SK-N-SH treated with all-trans-retinoic acid at 6 μM for 48 hours (cell line): ENCODE data around the gene TUBB2A.
"Not testable (repeated sequence)": the region's sequence is repeated elsewhere in the genome, so short reads cannot be mapped to it uniquely, and the experiment has no call there.

Experiments used
- ATAC-seq: fragments of 200-7000 bp; cut with Tn5 transposase; 3 replicates; pipeline ENCODE4 v1.9.1; 2020; ENCODE audit warnings: mild to moderate bottlenecking, moderate library complexity
- BACH2 ChIP-seq: fragments of 250-450 bp; sonication (Bioruptor Pico); IDR thresholded peaks from 2 replicates; pipeline ENCODE4 v1.9.0; 2021; ENCODE audit warnings: mild to moderate bottlenecking, borderline replicate concordance
- CREB5 ChIP-seq: fragments of 250-450 bp; sonication (Bioruptor Pico); IDR thresholded peaks from 2 replicates; pipeline ENCODE4 v1.5.1; 2020; ENCODE audit warnings: low read depth, mild to moderate bottlenecking, moderate library complexity
- CSDC2 ChIP-seq: fragments of 250-450 bp; sonication (Bioruptor Pico); IDR thresholded peaks from 2 replicates; pipeline ENCODE4 v1.5.0; 2020; ENCODE audit warnings: mild to moderate bottlenecking, moderate library complexity
- GLIS3 ChIP-seq: fragments of 250-450 bp; sonication (Bioruptor Pico); IDR thresholded peaks from 2 replicates; pipeline ENCODE4 v1.5.0; 2020; ENCODE audit warnings: mild to moderate bottlenecking, moderate library complexity
- ISL1 ChIP-seq: fragments of 250-450 bp; sonication (Bioruptor Pico); IDR thresholded peaks from 2 replicates; pipeline ENCODE4 v2.1.2; 2022; ENCODE audit warnings: mild to moderate bottlenecking, moderate library complexity
- OSR1 ChIP-seq: fragments of 250-450 bp; sonication (Bioruptor Pico); IDR thresholded peaks from 2 replicates; pipeline ENCODE4 v1.8.0; 2022; ENCODE audit warnings: moderate library complexity, mild to moderate bottlenecking, inconsistent platforms
- POU6F1 ChIP-seq: fragments of 250-450 bp; sonication (Bioruptor Pico); IDR thresholded peaks from 2 replicates; pipeline ENCODE4 v1.8.0; 2021; ENCODE audit warnings: low read depth, mild to moderate bottlenecking, moderate library complexity, borderline replicate concordance
- RARB ChIP-seq: fragments of 250-450 bp; sonication (Bioruptor Pico); IDR thresholded peaks from 2 replicates; pipeline ENCODE4 v1.8.0; 2021; ENCODE audit warnings: mild to moderate bottlenecking, moderate library complexity
- SNAI2 ChIP-seq: fragments of 250-450 bp; sonication (Bioruptor Pico); IDR thresholded peaks from 2 replicates; pipeline ENCODE4 v1.5.0; 2020; ENCODE audit warnings: mild to moderate bottlenecking, moderate library complexity
- TCF4 ChIP-seq: fragments of 250-450 bp; sonication (Bioruptor Pico); IDR thresholded peaks from 2 replicates; pipeline ENCODE4 v1.8.0; 2021; ENCODE audit warnings: mild to moderate bottlenecking, moderate library complexity, borderline replicate concordance
- TOX ChIP-seq: fragments of 250-450 bp; sonication (Bioruptor Pico); IDR thresholded peaks from 2 replicates; pipeline ENCODE4 v1.8.0; 2021; ENCODE audit warnings: mild to moderate bottlenecking, moderate library complexity, borderline replicate concordance
- ZC3H10 ChIP-seq: fragments of 250-450 bp; sonication (Bioruptor Pico); IDR thresholded peaks from 2 replicates; pipeline ENCODE4 v1.5.1; 2021; ENCODE audit warnings: mild to moderate bottlenecking, moderate library complexity
- ZFP30 ChIP-seq: fragments of 450-650 bp; formaldehyde crosslinking; IDR thresholded peaks from 2 replicates; pipeline ENCODE4 v1.5.0; 2022; ENCODE audit warnings: mild to moderate bottlenecking, moderate library complexity
- ZNF565 ChIP-seq: fragments of 450-650 bp; formaldehyde crosslinking; conservative IDR thresholded peaks from 2 replicates; pipeline ENCODE4 v1.5.0; 2020; ENCODE audit warnings: low read depth, mild to moderate bottlenecking, moderate library complexity
- ZNF70 ChIP-seq: fragments of 450-650 bp; formaldehyde crosslinking; IDR thresholded peaks from 2 replicates; pipeline ENCODE4 v1.5.0; 2020; ENCODE audit warnings: mild to moderate bottlenecking, moderate library complexity
- ZNF8 ChIP-seq: fragments of 450-650 bp; formaldehyde crosslinking; IDR thresholded peaks from 2 replicates; pipeline ENCODE4 v1.5.0; 2020; ENCODE audit warnings: mild to moderate bottlenecking, moderate library complexity
- TF ChIP-seq, protein P1 (sequence below): fragments of 250-450 bp; sonication (Bioruptor Pico); IDR thresholded peaks from 2 replicates; pipeline ENCODE4 v1.5.0; 2020; ENCODE audit warnings: mild to moderate bottlenecking, moderate library complexity
- TF ChIP-seq, protein P2 (sequence below): fragments of 250-450 bp; sonication (Bioruptor Pico); IDR thresholded peaks from 2 replicates; pipeline ENCODE4 v1.8.0; 2020; ENCODE audit warnings: mild to moderate bottlenecking, moderate library complexity, borderline replicate concordance

TUBB2A gene

GRCh38 chr6:3139090-3139903 is 18.0 kb downstream of the TUBB2A start:
- ATAC-seq = no peak
- TF ChIP-seq ZFP30 (CRISPR knock-in tag) (no peak), TCF4 (no peak), ZNF565 (CRISPR knock-in tag) (no peak), BACH2 (no peak), POU6F1 (CRISPR knock-in tag) (no peak), ZC3H10 (no peak), GLIS3 (CRISPR knock-in tag) (no peak)
- TF ChIP-seq, protein P1, sequence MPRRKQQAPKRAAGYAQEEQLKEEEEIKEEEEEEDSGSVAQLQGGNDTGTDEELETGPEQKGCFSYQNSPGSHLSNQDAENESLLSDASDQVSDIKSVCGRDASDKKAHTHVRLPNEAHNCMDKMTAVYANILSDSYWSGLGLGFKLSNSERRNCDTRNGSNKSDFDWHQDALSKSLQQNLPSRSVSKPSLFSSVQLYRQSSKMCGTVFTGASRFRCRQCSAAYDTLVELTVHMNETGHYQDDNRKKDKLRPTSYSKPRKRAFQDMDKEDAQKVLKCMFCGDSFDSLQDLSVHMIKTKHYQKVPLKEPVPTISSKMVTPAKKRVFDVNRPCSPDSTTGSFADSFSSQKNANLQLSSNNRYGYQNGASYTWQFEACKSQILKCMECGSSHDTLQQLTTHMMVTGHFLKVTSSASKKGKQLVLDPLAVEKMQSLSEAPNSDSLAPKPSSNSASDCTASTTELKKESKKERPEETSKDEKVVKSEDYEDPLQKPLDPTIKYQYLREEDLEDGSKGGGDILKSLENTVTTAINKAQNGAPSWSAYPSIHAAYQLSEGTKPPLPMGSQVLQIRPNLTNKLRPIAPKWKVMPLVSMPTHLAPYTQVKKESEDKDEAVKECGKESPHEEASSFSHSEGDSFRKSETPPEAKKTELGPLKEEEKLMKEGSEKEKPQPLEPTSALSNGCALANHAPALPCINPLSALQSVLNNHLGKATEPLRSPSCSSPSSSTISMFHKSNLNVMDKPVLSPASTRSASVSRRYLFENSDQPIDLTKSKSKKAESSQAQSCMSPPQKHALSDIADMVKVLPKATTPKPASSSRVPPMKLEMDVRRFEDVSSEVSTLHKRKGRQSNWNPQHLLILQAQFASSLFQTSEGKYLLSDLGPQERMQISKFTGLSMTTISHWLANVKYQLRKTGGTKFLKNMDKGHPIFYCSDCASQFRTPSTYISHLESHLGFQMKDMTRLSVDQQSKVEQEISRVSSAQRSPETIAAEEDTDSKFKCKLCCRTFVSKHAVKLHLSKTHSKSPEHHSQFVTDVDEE (CRISPR knock-in tag) = no peak
- TF ChIP-seq, protein P2, sequence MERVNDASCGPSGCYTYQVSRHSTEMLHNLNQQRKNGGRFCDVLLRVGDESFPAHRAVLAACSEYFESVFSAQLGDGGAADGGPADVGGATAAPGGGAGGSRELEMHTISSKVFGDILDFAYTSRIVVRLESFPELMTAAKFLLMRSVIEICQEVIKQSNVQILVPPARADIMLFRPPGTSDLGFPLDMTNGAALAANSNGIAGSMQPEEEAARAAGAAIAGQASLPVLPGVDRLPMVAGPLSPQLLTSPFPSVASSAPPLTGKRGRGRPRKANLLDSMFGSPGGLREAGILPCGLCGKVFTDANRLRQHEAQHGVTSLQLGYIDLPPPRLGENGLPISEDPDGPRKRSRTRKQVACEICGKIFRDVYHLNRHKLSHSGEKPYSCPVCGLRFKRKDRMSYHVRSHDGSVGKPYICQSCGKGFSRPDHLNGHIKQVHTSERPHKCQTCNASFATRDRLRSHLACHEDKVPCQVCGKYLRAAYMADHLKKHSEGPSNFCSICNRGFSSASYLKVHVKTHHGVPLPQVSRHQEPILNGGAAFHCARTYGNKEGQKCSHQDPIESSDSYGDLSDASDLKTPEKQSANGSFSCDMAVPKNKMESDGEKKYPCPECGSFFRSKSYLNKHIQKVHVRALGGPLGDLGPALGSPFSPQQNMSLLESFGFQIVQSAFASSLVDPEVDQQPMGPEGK (CRISPR knock-in tag) = no peak

- no peak for TF ChIP-seq RARB (CRISPR knock-in tag)
- TF ChIP-seq SNAI2 (CRISPR knock-in tag) = no peak
- TF ChIP-seq TCF4 = no peak
- TF ChIP-seq OSR1 = no peak
- TF ChIP-seq CREB5 (CRISPR knock-in tag) = no peak
- peak; percentile 52 for TF ChIP-seq ISL1
- TF ChIP-seq BACH2 = no peak
- no peak for ATAC-seq
Observed at GRCh38 chr6:3138341-3138740, 19.0 kb downstream of the TUBB2A start.

- ATAC-seq = not testable (repeated sequence)
Observed at GRCh38 chr6:3137873-3138272, 19.5 kb downstream of the TUBB2A start.

- ATAC-seq = peak; percentile 84
- TF ChIP-seq GLIS3 (CRISPR knock-in tag) = no peak
- TF ChIP-seq ZFP30 (CRISPR knock-in tag) = no peak
- TF ChIP-seq OSR1 = no peak
- no peak for TF ChIP-seq RARB (CRISPR knock-in tag)
- no peak for TF ChIP-seq TOX (CRISPR knock-in tag)
- no peak for TF ChIP-seq ZNF70 (CRISPR knock-in tag)
- TF ChIP-seq SNAI2 (CRISPR knock-in tag) = no peak
- no peak for TF ChIP-seq TCF4
- TF ChIP-seq, protein P2 (CRISPR knock-in tag) = no peak
- TF ChIP-seq ZNF8 (CRISPR knock-in tag) = no peak
- no peak for TF ChIP-seq CSDC2 (CRISPR knock-in tag)
- no peak for TF ChIP-seq POU6F1 (CRISPR knock-in tag)
- no peak for TF ChIP-seq CREB5 (CRISPR knock-in tag)
Observed at GRCh38 chr6:3137057-3137777, 20.1 kb downstream of the TUBB2A start.
